Type B pancreatic cell (in vitro differentiated cells): Measurements from ENCODE around the gene ANKRD29. TPM values are rescaled to one million over a fixed set of nuclear protein-coding genes. Genes with fewer than 3 reads are reported as not detected.

Experiments used
- DNase-seq: peaks from one replicate; pipeline ENCODE4 v3.0.0; 2021; ENCODE audit warnings: mixed read lengths; ENCODE audit not compliant: unreplicated experiment; ENCODE audit errors: extremely low spot score
- H3K27ac Mint-ChIP-seq: 2 replicates; pipeline ENCODE4 v1.8.0; 2021; ENCODE audit warnings: mild to moderate bottlenecking, mixed read lengths
- H3K27me3 Mint-ChIP-seq: 2 replicates; pipeline ENCODE4 v1.8.0; 2021; ENCODE audit warnings: mixed read lengths
- H3K36me3 Mint-ChIP-seq: 2 replicates; pipeline ENCODE4 v1.8.0; 2021; ENCODE audit warnings: mixed read lengths
- H3K4me1 Mint-ChIP-seq: one replicate; pipeline ENCODE4 v1.8.0; 2021; ENCODE audit warnings: mixed read lengths; ENCODE audit not compliant: unreplicated experiment
- H3K4me3 Mint-ChIP-seq: 2 replicates; pipeline ENCODE4 v1.8.0; 2021; ENCODE audit warnings: mild to moderate bottlenecking, mixed read lengths
- H3K9me3 Mint-ChIP-seq: 2 replicates; pipeline ENCODE4 v1.8.0; 2021; ENCODE audit warnings: mixed read lengths
- total RNA-seq: library from RNA; stranded (reverse); gene quantifications from 2 replicates; pipeline ENCODE4 v1.2.1, GENCODE V29; 2021; ENCODE audit warnings: low replicate concordance
- TF ChIP-seq, protein P1 (sequence below): fragments of 200-600 bp; sonication (generic); conservative IDR thresholded peaks from 2 replicates; pipeline ENCODE4 v1.5.0; 2021; ENCODE audit warnings: antibody characterized with exemption, mild to moderate bottlenecking

ANKRD29 gene
- total RNA-seq, 1 donor from 2014 or later = 3.5 TPM

- H3K4me3 Mint-ChIP-seq = no peak overlapping the region
- H3K27ac Mint-ChIP-seq = no peak overlapping the region
- no peaks in the 10 kb centered on the region for H3K9me3 Mint-ChIP-seq
- DNase-seq = no peak
- TF ChIP-seq, protein P1, sequence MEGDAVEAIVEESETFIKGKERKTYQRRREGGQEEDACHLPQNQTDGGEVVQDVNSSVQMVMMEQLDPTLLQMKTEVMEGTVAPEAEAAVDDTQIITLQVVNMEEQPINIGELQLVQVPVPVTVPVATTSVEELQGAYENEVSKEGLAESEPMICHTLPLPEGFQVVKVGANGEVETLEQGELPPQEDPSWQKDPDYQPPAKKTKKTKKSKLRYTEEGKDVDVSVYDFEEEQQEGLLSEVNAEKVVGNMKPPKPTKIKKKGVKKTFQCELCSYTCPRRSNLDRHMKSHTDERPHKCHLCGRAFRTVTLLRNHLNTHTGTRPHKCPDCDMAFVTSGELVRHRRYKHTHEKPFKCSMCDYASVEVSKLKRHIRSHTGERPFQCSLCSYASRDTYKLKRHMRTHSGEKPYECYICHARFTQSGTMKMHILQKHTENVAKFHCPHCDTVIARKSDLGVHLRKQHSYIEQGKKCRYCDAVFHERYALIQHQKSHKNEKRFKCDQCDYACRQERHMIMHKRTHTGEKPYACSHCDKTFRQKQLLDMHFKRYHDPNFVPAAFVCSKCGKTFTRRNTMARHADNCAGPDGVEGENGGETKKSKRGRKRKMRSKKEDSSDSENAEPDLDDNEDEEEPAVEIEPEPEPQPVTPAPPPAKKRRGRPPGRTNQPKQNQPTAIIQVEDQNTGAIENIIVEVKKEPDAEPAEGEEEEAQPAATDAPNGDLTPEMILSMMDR = no peak
- peaks cover 18% of the 10 kb centered on the region for H3K4me1 Mint-ChIP-seq
- peaks cover 25% of the 10 kb centered on the region for H3K36me3 Mint-ChIP-seq
- no peaks in the 10 kb centered on the region for H3K27me3 Mint-ChIP-seq
Measured at GRCh38 chr18:23572570-23572969, 90.1 kb downstream of the ANKRD29 start.

- TF ChIP-seq, protein P1 = no peak
- Mint-ChIP-seq H3K4me1 (peaks cover 18% of the 10 kb centered on the region), H3K4me3 (no peak overlapping the region), H3K36me3 (peaks cover 29% of the 10 kb centered on the region), H3K27me3 (no peaks in the 10 kb centered on the region), H3K9me3 (no peaks in the 10 kb centered on the region), H3K27ac (no peak overlapping the region)
- DNase-seq = no peak
Measured at GRCh38 chr18:23572012-23572411, 90.7 kb downstream of the ANKRD29 start.

DNA sequence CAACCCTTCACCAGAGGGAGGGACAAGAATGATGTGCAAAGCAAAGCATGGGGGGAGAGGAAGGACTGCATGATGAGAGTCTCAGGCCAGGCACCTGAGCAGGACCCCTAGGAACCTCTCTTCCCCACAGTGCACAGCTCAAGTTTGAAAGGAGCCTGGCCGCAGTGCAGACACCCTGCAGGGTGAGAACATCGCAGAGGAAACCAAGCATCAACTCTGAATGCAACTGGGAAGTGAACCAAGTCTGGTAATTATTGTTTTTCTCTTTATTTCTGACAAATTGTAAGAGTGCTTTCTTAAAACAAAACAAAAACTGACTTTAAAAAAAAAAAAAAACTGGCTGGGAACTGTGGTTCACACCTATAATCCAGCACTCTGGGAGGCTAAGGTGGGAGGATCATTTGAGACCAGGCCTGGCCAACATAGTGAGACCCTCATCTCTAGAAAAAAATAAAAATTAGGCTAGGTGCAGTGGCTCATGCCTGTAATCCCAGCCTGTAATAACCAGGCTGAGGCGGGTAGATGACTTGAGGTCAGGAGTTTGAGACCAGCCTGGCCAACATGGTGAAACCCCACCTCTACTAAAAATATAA is 91.7 kb downstream of the ANKRD29 start:
- H3K4me1 Mint-ChIP-seq = peaks cover 18% of the 10 kb centered on the region
- no peaks in the 10 kb centered on the region for H3K27me3 Mint-ChIP-seq
- DNase-seq = no peak
- no peak overlapping the region for H3K27ac Mint-ChIP-seq
- no peaks in the 10 kb centered on the region for H3K9me3 Mint-ChIP-seq
- no peak overlapping the region for H3K4me3 Mint-ChIP-seq
- TF ChIP-seq, protein P1 = no peak
- peaks cover 30% of the 10 kb centered on the region for H3K36me3 Mint-ChIP-seq

DNA sequence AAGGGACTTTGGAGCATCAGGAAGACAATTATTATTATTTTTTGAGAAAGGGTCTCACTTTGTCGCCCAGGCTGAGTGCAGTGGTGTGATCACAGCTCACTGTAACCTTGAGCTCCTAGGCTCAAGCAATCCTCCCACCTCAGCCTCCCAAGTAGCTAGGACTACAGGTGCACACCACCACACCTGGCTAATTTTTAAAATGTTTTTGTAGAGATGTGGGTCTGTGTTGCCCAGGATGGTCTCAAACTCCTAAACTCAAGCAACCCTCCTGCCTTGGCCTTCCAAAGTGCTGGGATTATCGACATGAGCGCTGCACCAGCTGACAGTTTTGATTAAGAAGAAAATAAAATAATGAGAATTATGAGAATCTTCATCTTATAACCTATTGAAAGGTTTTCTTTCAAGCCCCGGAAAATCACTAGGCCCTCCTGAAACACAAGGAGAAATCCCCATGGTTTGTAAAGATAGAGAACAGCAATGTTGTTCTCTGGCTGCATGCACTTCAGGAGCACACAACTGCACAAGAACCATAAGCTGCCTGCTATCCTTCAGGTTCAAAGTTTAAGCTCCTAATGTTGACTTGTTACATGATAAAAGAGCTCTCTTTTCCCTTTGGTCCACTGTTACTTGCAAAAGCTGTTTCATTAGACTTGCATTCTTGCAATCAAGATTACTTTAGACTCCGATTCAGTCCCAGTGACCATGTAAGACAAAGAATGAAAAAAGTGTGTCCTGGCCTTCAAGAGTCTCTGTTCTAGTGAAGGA is 93.2 kb downstream of the ANKRD29 start:
- Mint-ChIP-seq H3K27me3 (no peaks in the 10 kb centered on the region), H3K27ac (peak overlapping the region; percentile 60), H3K36me3 (peaks cover 30% of the 10 kb centered on the region), H3K4me3 (no peak overlapping the region), H3K9me3 (no peaks in the 10 kb centered on the region), H3K4me1 (peaks cover 9% of the 10 kb centered on the region)
- TF ChIP-seq, protein P1 = no peak
- no peak for DNase-seq

DNA sequence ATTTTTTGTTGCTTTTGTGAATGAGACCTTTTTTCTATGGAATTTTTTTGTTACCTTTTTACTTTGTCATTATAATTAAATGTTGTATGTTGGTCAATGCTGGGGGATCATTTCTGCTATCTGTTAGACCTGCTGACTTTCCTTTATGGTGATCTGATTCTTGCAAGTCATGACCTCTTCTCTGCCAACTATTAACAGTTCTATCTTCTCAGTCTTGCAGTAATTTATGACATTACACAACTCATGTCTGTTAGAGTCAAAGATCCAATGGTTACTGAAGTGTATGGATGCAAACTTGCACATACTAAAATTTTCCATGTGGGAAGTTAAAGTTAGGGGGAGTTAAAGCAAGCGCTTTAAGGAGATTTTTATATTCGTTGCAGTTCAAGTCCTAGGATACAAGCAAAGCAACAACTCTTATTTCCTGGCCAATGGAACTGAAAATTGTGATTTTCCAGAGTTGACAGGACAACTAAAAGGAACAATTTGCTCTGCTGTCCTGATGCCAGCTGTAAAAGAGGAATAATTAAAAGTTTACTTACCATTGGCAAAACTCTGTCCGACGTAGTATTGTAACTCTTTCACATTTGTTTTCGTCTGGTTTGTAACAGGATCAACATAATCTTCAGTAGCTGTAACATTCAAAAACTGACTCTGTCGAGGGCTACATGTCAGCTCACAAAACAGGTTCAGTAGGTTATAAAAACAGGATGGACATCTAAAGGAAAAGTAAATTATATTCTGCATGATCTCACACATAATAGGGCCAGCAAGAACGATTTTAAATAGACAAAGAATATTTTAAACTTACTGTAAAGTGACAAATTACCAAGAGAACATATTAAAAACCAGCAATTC is 94.2 kb downstream of the ANKRD29 start:
- peaks cover 34% of the 10 kb centered on the region for H3K36me3 Mint-ChIP-seq
- H3K4me1 Mint-ChIP-seq = no peaks in the 10 kb centered on the region
- DNase-seq = no peak
- H3K9me3 Mint-ChIP-seq = no peaks in the 10 kb centered on the region
- TF ChIP-seq, protein P1 = no peak
- H3K4me3 Mint-ChIP-seq = peak overlapping the region; percentile 24
- peak overlapping the region; percentile 55 for H3K27ac Mint-ChIP-seq
- no peaks in the 10 kb centered on the region for H3K27me3 Mint-ChIP-seq
